ENCODE results near the gene R3HDM4. TPM values are rescaled to one million over a fixed set of nuclear protein-coding genes. Genes with fewer than 3 reads are reported as not detected.
A peak's percentile ranks its signal among the peaks of the same experiment; 100 is the strongest.

R3HDM4 gene
- total and polyA plus RNA-seq, 2 donors from 2014 or later = 47.4 to 71.4 TPM

DNA sequence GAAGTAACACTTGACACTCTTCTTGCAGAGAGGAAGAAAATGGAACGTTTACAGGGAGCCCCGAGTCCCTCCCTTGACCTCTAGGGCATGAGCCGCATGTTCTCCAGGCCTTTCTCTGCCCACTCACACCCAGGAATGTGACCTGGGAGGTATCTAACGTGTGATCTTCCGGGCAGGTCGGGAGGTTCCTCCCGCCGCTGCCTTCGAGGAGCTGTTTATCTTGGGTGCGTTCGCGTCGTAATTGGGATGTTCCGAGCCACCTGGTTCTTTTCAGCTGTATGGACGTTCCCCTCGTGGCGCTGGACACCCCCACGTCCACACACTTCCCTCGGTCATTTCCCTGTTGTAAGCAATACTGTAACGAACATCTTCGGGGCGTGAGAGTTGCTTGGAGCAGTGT is 26.4 kb upstream of the R3HDM4 start:
- no peaks in the 10 kb centered on the region for H3K9me3 ChIP-seq (ENCODE audit: control insufficient read depth in 2 of 3, insufficient read depth in 1 of 3, low read length in 3 of 3)
- H3K9ac ChIP-seq (ENCODE audit: low read length in 3 of 3) = no peak overlapping the region
- peaks cover 0 to 2% (median 0%) of the 10 kb centered on the region in 3 donors for H3K36me3 ChIP-seq (ENCODE audit: control insufficient read depth in 2 of 3, insufficient read depth in 3 of 3, low read length in 3 of 3)
- TF ChIP-seq, protein P1, sequence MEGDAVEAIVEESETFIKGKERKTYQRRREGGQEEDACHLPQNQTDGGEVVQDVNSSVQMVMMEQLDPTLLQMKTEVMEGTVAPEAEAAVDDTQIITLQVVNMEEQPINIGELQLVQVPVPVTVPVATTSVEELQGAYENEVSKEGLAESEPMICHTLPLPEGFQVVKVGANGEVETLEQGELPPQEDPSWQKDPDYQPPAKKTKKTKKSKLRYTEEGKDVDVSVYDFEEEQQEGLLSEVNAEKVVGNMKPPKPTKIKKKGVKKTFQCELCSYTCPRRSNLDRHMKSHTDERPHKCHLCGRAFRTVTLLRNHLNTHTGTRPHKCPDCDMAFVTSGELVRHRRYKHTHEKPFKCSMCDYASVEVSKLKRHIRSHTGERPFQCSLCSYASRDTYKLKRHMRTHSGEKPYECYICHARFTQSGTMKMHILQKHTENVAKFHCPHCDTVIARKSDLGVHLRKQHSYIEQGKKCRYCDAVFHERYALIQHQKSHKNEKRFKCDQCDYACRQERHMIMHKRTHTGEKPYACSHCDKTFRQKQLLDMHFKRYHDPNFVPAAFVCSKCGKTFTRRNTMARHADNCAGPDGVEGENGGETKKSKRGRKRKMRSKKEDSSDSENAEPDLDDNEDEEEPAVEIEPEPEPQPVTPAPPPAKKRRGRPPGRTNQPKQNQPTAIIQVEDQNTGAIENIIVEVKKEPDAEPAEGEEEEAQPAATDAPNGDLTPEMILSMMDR (IDR thresholded peaks at IDR 0.05; ENCODE audit: borderline replicate concordance, extremely low read depth, insufficient read depth) = no peak
- intact Hi-C loops (cut with DNase I) = no loop called here
- no peaks in the 10 kb centered on the region for H3K27me3 ChIP-seq (ENCODE audit: control insufficient read depth, insufficient read depth, low read length)
- no peak for DNase-seq
- H3K27ac ChIP-seq (ENCODE audit: low read depth in 2 of 2, low read length in 2 of 2) = no peak overlapping the region
- no peak overlapping the region for H3K4me3 ChIP-seq (ENCODE audit: low read length in 3 of 3)
- H3K4me1 ChIP-seq (ENCODE audit: control insufficient read depth in 2 of 3, insufficient read depth in 2 of 3, low read depth in 1 of 3, low read length in 3 of 3) = peaks cover 0 to 43% (median 7%) of the 10 kb centered on the region in 3 donors
- FAIRE-seq = no peak

DNA sequence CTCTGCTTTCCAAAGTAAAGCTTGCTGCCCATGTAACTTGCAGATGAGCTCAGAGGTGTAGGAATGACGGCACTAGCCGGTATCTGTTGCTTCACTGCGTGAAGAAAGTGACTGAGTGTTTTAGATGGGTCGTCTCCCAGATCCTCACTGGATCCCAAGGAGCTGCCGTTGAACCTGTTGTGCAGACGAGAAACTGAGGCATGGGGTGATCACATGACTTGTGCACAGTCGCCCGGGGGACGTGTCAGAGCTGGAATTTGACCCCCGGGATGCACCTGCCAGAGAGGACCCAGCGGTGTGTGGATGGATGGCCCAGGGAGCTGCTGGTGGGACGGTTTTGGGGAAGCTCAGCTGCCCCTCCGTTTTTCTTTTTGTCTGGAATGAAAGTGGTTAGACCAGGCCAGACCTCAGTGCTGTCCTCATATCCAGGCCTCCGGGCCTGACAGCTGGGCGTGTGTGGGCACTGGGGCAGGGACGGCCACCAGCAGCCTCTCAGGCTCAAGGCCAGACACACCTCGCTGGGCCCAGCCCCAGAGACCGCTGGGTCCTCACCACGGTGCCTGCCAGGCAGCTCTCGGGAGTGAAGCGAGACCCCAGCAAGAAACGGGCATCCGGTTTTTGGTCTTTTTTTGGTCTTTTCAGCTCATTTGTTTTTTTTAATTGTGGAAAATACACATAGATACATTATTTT is 25.4 kb upstream of the R3HDM4 start:
- no peak overlapping the region for H3K9ac ChIP-seq (ENCODE audit: low read length in 3 of 3)
- H3K4me1 ChIP-seq (ENCODE audit: control insufficient read depth in 2 of 3, insufficient read depth in 2 of 3, low read depth in 1 of 3, low read length in 3 of 3) = peaks cover 0 to 40% (median 7%) of the 10 kb centered on the region in 3 donors
- H3K27ac ChIP-seq (ENCODE audit: low read depth in 2 of 2, low read length in 2 of 2) = no peak overlapping the region
- no peak overlapping the region for H3K4me3 ChIP-seq (ENCODE audit: low read length in 3 of 3)
- no peaks in the 10 kb centered on the region for H3K9me3 ChIP-seq (ENCODE audit: control insufficient read depth in 2 of 3, insufficient read depth in 1 of 3, low read length in 3 of 3)
- peaks cover 0 to 2% (median 0%) of the 10 kb centered on the region in 3 donors for H3K36me3 ChIP-seq (ENCODE audit: control insufficient read depth in 2 of 3, insufficient read depth in 3 of 3, low read length in 3 of 3)
- no peaks in the 10 kb centered on the region for H3K27me3 ChIP-seq (ENCODE audit: control insufficient read depth, insufficient read depth, low read length)
- no peak for FAIRE-seq
- DNase-seq = peak in 1 of 5 donors; percentile 59
- TF ChIP-seq, protein P1 (IDR thresholded peaks at IDR 0.05; ENCODE audit: borderline replicate concordance, extremely low read depth, insufficient read depth) = no peak
- intact Hi-C loops (cut with DNase I) = no loop called here

DNA sequence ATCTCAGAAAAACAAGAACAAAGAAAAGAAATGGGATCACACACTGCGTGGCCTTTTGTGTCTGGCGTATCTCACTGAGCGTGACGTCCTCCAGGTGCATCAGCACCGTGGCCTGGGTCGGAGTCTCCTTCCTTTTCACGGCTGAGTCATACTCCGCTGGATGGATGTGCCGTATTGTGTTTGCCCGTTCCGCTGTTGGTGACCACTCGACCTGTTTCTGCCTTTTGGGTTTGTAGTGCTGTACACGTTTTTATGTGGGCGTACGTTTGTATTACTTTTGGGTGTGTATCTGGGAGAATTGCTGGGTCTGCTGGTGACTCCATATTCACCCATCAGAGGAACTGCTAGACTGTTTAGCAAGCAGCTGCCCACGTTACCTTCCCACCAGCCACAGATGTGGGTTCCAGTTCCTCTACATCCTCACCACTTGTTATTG is 24.3 kb upstream of the R3HDM4 start:
- Histone ChIP-seq H3K27ac (ENCODE audit: low read depth in 2 of 2, low read length in 2 of 2) (no peak overlapping the region), H3K4me1 (ENCODE audit: control insufficient read depth in 2 of 3, insufficient read depth in 2 of 3, low read depth in 1 of 3, low read length in 3 of 3) (peaks cover 0 to 38% (median 4%) of the 10 kb centered on the region in 3 donors), H3K9me3 (ENCODE audit: control insufficient read depth in 2 of 3, insufficient read depth in 1 of 3, low read length in 3 of 3) (no peaks in the 10 kb centered on the region), H3K27me3 (ENCODE audit: control insufficient read depth, insufficient read depth, low read length) (no peaks in the 10 kb centered on the region), H3K36me3 (ENCODE audit: control insufficient read depth in 2 of 3, insufficient read depth in 3 of 3, low read length in 3 of 3) (peaks cover 0 to 2% (median 0%) of the 10 kb centered on the region in 3 donors), H3K4me3 (ENCODE audit: low read length in 3 of 3) (no peak overlapping the region), H3K9ac (ENCODE audit: low read length in 3 of 3) (no peak overlapping the region)
- DNase-seq (no peak), FAIRE-seq (no peak)
- intact Hi-C loops (cut with DNase I) = no loop called here
- TF ChIP-seq, protein P1 (IDR thresholded peaks at IDR 0.05; ENCODE audit: borderline replicate concordance, extremely low read depth, insufficient read depth) = no peak
